HG03108 (cell line): ENCODE measurements around the gene SOX13.

Experiments
- ATAC-seq: cut with Tn5 transposase; IDR thresholded peaks from one replicate; pipeline ENCODE4 v1.9.1; 2021; ENCODE audit warnings: moderate library complexity; ENCODE audit not compliant: unreplicated experiment

The SOX13 gene

DNA sequence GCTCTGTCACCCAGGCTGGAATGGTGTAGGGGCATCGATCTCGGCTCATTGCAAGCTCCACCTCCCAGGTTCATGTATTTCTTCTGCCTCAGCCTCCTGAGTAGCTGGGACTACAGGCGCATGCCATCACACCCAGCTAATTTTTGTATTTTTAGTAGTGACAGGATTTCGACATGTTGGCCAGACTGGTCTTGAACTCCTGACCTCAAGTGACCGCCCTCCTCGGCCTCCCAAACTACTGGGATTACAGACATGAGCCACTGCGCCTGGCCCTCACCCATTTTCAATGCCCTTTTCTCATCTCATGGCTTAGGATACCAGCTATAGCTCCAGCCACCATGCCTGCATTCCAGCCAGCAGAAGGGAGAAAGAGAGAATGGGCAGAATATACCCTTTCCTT is 12.9 kb upstream of the SOX13 start:
- no peak for ATAC-seq

DNA sequence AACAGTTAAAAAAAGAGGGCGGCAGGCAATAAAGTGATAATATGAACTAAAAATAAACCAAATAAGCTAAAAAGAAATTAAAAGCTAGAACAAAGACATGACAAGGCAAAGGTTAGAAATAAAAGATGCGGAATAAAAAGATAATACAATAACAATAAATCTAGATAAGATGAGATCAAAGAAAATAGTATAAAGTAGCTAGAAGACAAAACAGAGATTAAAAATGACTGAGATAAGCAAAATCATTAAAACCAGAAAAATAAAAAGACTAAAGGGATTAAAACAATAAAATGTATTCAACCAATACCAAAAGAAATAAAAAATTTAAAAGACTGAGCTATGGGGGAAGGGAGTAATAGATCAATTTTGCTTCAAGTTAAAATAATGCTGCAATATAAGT is 10.8 kb upstream of the SOX13 start:
- ATAC-seq = no peak

DNA sequence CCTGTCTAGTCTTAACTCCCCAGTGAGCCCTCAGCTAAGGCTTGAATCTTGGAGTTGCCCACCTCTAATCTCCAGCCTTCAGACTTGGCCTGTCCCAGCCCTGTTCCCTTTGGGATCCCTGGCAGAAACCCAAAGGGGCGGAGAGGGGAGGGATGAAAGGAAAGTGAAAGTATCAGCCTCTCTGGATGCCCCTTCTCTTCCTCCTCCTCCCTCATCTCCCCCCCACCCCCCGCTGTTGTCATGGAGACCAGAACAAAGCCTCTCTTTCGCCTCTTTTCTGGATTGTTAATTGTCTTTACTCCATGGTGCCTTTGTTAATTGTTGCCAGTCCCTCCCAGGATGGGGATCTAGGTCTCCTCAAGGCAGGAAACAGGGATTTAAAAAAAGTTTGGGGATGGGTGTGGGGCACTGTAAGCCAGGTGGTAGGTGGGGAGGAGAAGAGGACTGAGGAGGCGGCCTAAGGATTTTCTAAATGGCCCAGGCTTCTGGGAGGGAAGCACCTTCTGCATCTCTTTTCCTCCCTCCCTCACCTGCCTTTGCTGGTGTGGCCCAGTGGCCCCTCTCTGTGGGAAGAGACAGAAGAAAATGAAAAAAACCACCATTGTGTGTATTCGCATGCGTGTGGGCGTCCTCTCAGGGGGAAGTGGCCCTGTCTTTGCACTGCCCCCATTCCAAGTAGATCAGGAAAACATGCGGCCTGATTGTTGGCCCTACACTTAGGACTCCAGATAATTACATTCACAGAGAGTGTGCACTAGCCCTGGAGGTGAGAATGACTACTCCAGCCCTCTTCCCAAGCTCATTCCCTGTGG is 7.5 kb upstream of the SOX13 start:
- no peak for ATAC-seq

DNA sequence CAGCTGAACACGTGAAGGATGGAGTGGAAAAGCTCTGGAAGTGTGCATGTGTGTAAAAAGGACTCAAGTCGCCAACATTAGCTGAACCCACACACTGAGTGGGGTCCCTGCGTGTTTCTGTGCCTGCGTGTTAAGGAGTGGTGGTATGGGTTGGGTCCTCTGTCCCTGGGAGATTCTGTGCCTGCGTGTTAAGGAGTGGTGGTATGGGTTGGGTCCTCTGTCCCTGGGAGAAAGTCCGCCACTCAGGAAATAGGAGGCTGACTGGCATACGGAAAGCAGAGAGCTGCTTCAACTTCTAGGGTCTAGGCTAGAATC is 7.0 kb upstream of the SOX13 start:
- no peak for ATAC-seq

DNA sequence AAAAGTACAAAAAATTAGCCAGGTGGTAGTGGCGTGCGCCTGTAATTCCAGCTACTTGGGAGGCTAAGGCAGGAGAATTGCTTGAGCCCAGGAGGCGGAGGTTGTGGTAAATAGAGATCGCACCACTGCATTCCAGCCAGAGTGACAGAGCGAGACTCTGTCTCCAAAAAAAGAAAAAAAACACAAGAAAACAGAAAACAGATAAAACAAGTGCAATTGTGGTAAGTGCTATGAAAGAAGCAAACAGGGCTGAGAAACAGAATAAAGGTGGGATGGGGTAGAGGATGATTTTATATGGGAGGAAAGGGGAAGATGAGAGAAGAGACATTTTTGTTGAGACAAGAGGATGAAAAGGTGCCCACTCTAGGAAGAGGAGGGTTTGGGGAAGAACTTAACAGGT is 5.0 kb upstream of the SOX13 start:
- no peak for ATAC-seq

DNA sequence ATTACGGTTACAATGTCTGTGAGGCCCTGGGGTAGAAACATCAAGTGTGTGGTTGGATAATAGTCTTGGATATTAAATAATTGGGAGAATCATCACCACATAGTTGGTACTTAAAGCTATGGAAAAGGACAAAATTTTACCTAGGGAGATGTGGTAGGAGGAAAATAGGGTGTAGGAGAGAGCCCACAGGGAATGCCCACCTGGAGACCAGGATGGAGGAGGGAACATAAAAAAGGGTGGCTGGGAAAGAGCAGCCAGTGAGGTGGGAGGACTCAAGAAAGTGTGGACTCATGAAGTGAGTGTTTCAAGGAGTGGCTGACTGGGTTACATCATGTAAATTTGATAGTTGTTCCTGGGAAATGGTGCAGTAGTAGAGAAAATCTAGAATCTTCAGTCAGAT is 3.0 kb upstream of the SOX13 start:
- ATAC-seq = no peak

DNA sequence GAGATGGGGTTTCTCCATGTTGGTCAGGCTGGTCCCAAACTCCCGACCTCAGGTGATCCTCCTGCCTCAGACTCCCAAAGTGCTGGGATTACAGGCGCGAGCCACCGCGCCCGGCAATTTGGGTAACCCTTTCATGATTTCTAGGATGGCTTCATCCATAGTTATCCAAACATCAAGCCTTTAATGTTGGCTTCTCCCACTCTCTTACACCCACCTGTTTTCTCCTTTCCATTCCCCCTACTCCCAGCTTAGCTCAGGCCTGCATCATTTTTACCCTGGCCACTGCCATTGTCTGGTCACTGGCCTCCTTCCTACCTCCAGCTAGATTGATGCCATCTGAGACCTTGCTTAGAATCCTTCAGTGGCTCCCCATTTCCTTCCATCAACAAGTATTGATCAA is 2.0 kb upstream of the SOX13 start:
- no peak for ATAC-seq

DNA sequence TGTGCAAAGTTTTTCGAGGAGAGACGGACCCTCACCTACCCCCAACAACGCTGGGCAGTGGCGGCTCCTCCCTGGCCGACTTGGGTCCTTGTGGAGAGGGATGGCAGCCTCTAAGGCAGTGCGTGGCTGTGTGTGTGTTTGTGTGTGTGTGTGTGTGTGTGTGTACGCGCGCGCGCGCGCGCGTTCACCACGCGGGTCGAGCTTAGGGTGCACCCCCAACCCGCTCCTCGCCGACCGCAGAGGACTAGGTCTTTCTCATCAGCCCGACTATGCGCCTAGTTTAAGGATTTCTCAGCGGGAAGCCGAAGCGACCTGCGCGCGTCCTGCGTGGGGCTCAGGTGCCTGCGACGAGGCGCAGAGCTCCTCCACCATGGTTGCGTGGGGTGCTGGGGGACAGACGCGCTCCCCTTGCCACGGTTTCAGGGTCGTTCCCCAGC is 940 bp downstream of the SOX13 start:
- no peak for ATAC-seq

DNA sequence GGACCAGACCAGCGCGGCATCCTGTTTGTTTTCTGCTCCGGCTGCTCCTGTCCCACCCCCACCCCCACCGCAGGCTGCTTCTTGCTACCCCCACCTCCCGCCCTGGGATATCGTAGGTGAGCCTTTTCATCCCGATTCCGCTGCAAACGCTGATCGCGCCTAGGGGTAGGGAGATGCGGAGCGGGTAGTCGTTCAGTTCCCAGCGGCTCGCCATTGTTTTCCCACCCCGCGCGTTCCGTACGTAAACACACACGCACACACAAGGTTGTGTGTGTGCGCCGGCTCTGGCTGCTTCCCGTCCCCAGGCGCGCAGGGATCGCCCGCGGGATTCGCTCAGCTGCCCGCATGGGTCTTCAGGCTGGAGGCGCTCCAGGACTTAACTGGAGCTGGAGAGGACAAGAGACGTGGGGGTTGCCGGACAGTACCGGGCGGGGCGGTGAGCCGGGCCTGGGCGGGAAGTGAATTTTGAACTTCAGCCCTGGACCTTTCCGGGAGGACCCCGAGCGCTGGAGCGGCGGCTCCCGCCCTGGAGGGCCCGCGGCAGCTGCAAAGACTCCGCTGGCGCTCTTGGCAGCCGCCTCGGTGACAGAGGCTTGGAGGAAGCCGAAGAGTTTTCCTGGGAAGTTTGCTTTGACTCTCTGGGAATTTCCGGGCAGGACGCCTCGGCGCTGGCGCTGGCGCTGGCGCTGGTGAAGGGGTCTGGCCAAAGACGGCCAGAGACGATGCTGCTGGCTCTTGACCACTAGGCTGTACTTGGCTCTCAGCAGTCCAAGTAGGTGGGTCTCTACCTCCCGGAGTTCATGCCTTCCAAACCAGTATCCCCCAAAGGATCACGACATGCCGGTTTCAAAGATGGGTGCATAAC is 1.6 kb downstream of the SOX13 start:
- no peak for ATAC-seq

DNA sequence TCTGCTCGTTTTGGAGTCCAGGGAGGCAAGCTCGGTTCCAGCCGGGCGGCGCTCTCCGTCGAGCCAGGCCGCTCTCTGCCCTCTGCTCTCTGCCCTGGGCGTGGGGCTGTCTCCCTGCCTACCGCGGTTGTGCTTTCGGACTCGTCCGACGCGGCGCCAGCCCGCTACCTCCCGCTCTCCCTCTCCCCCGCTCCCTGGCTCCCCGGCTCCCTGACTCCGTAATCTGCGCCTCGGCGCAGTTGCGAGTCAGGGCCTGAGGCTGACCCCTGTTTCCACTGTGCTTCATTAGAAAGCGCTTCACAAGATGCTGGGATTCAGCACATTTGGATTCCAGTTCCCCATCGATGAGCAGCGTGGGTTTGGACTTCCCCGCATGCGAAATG is 2.2 kb downstream of the SOX13 start:
- ATAC-seq = no peak

DNA sequence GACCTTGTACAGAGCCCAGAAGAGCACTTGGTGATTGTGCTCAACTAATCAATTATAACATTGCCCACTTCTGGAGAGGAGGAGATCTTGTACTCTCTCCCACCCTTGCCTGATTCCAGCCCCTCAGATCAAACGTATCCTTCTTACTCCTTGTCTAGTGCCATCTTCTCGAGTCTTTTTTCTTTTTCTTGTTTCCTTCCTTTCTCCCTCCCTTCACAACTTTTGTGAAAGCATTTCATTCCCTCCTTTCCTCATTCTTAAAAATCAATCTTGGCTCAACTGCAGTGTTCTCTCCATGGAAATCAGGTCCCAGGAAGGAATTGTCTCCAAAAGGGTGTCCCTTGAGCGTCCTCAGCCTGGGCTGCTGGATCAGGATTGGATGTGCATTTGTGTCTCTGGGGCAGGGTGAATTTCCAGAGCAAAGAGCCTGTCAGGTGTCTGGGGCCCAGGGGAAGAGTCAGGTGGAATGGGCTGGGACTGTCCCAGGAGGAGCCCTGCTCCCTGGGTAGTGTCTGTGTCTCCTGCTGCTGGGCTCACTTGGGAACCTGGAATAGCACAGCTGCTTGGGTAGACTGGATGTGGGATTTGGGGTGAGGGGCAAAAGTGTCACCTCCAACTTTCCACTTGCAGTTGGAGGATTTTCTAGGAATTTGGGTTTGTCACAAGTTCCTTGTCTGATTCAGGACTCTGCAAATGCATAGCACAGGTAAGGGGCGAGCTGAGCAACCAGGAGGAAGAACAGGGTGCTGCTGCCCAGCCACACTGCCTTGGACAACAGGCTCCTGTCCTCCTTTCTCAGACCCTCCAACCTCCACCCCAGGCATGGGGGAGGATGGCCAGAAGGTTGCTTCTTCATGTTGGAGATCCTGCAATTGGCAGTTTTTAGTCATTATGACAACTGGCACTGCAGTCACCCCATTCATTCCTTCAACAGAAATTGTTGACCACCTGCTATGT is 3.3 kb downstream of the SOX13 start:
- ATAC-seq = no peak

DNA sequence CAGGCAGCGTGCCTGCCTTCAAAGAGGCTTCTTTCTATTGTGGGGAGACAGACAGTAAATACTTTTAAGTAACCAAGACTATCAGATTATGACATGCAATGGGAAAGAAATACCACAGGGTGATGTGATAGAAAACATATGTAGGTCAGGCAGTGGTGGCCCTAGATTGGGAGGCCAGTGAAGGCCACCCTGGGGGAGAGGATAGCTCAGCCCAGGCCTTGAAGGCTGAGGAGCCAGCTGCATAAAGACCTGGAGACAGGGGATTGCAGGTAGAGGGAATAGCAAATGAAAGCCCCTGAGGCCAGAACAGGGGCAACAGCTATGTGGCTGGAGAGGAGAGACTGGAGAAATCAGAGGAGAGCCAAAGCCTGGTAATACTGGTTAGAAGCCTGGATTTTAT is 4.0 kb downstream of the SOX13 start:
- no peak for ATAC-seq

DNA sequence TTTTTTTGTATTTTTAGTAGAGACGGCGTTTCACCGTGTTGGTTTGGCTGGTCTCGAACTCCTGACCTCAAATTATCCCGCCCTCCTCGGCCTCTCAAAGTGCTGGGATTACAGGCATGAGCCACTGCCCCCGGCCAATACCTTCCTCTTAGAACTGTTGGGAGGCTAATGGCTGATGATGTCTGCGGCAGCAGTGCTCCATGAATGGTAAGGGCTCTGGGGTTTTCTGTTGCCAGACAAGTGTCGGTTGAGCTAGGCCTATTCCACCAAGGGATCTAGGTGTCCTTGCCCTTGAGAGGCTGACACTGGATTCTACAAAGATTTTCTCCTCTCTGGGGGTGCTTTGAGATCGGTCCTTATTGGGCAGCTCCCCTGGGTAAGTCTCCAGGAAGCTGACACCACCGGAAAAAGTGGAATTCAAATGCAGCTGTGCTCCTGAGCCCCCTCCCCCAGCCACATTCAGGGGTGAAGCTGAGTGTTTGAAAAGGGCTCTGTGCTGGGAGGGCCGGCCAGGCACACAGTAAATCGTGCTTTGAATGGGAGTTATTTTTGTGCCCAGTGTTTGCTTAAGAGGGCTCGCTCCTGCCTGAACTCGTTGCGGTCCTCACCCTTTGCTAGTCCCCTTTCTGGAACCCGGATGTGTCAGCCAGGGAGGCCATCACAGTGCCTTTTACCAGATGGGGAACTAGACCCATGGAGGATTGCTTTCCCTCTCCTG is 5.2 kb downstream of the SOX13 start:
- no peak for ATAC-seq

DNA sequence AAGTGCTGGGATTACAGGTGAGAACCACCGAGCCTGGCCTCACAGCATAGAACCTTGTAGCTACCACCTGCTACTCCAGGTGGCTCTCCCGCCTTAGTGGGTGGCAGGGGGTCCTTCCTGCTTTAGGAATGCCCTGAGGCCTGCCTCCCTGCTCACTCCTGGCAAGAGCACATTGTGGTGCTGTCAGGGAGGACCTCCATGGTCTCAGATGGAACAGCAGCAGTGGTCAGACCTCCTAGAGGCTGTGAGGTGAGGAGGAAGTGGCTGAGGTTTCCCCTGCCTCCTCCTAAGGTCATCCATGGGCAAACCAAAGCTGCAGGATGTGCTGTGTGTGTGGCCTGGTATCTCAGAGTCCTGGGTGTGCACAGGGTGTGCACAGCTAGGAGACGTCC is 6.7 kb downstream of the SOX13 start:
- no peak for ATAC-seq

DNA sequence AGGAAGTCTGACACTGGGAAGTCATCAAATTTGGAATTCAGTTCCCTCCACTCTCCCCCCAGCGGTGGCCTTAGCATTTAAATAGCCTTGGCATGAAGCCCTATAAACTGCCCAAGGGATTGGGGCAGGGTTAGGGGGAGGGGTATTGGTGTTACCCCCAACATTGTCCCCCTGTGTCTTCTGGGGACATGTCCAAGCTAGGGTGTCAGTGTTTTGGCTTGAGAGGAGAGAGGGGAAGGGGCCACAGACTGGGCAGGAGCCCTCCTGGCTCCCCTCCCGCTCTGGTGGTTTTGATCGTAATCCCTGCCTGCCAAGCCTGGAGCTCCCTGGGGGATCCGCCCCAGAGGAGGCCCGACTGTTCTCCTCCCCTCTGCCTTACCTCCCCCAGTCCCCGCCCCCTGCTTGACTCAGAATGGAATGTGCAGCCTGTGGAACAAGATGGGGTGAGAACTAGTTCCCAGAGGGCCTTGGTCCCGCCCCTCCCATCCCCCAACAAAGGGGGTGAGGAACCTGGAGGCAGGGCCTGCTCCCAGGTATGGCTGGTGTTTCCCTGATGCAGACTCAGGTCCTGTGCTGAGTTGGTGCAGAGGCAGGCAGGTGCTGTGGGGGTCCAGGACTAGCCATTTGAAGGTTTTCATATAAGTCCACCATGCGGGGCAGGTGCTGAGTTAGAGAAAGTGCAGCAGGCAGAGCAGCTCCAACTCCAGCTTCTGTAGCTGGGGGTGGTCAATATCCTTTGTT is 7.4 kb downstream of the SOX13 start:
- ATAC-seq = no peak

DNA sequence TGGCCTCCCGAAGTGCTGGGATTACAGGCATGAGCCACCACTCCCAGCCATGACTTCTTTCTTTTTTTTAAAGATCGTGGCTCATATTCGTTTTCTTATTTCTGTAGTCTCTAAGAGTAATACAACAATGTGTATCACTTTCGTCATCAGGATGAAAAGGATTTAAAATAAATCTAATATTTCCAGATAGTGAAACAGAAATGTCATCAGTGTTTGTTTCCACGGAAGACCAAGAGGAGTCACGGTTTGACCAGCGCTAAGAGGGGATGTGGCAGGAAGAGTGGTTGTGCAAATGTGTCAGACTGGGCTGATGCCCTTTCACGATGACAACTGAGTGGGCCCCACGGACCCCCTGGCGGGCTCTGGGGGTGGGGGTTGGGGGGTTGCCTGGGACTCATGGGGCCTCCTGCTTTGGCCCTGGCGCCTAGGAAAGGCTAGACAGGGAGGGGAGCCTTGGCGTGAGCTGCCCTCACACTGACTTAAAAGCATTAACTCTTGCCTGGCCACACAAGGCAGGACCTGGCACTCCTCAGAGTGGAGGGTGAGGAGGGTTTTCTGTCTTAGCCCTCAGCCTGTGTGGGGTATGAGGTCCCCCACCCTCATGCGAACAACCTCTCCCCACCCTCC is 8.4 kb downstream of the SOX13 start:
- ATAC-seq = no peak

DNA sequence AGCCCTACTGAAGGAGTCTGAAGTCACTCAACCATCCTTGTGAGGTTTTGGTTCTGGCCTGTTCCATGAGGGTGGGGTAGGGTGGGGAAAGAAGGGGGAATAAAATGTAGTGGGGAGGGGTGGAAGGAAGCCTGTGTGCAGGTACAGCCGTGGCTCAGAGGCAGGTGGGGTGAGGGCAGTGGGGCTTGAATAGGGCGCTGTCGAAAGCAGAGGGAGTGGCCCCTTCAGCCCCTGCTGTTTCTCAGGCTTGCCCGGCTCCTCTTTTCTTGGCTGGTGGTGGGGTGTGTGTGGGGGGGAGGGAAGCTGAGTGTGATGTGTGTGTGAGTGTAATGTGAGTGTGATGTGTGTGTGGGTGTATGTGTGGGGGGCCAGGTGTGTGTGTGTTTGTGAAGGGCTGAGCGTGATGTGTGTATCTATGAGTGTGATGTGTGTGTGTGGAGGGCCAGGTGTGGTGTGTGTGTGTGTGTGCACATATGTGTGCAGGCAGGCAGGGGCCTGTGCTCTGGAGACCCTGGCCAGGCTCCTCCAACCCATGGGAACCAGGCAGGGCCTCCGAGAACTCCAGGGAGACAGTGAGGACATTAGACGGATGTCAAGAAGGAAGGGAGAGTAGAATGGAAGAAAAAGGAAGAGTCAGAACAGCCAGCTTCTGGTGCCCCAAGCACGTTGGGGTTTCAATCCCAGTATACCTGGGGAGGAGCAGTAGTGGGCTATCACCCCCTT is 9.0 kb downstream of the SOX13 start:
- ATAC-seq = no peak

DNA sequence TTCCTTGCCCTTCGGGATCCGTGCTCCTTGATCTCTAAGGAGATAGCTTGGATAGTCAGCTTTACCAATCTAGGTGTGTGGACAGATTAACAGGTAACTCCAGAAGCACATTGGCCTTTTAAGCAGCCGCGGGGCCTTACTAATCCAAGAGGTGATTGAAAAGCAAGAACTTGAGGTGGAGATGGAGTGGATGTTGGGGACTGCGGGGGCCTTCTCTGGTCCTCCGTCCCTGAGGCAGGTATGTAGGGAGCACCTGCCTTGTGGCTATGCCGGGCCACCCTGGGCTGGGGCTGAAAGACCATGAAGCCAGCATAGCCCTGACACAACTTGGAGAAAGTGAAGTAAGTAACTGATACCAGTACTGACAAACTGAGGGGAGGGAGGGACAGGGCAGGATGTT is 10.6 kb downstream of the SOX13 start:
- no peak for ATAC-seq

DNA sequence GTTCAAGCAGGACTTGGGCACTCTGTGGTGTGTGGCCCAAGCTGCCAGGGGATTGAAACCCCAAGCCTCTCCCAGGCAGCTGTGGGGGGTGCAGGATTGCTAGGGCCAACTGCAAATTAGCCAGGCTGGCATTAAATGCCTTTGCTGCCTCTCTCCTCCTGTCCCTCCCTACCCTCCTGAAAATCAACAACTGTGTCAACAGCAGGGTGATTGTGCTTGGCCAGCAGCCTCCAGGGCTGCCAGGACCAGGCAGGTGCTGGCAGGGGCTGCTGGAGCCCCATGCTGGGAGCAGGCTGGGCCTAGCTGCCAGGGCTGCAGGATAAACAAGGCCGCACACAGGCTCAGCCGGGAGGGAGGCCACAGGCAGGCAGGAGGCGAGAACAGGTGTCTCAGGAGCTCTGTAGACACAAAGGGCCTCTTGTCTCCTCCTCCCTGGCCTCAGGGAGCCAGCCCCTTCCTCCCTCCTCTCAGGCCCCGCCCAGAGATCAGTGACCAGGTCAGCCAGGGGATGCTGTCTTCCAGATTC is 11.4 kb downstream of the SOX13 start:
- no peak for ATAC-seq
